GM19468 (cell line): ENCODE data around the gene CAMKMT.
A peak's percentile ranks its signal among the peaks of the same experiment; 100 is the strongest.

Experiments
- ATAC-seq: cut with Tn5 transposase; IDR thresholded peaks from one replicate; pipeline ENCODE4 v1.9.1; 2021; ENCODE audit warnings: mild to moderate bottlenecking, moderate library complexity, moderate number of reproducible peaks; ENCODE audit not compliant: unreplicated experiment; ENCODE audit errors: extremely low read depth

Gene CAMKMT

GRCh38 chr2:44441200-44441599 lies 79.5 kb downstream of the CAMKMT start:
- no peak for ATAC-seq

GRCh38 chr2:44442019-44442418 lies 80.3 kb downstream of the CAMKMT start:
- ATAC-seq = no peak

- no peak for ATAC-seq
Observed at GRCh38 chr2:44443517-44443916, 81.8 kb downstream of the CAMKMT start.

- ATAC-seq = no peak
Observed at GRCh38 chr2:44444881-44445280, 83.1 kb downstream of the CAMKMT start.

DNA sequence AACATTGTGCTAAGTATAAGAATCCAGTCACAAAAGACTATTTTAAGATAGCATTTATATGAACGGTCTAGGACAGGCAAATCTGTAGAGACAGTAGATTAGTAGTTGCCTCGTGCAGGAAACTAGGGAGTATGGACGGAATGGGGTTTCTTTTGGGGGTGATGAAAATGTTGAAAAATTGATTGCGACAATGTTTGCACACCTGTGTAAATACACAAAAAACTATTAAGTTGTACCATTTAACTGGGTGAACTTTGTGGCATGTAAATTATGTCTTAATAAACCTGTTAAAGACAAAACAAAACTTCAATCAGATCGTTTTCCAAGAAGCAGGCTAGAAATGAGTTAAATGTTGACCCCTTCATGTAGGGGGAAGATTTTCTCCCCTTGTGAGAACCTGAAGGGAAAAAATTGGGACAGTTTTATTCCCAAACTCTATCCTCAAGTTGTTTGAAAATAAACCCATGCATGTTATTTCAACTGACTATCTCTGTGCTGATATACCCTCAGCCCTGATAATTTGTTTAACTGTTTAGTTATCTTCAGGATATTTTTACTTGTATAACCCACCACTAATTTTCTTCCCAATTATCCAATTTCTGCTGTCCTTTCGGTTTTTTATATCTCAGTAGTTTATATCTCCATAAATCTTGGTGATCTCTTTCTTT lies 87.2 kb downstream of the CAMKMT start:
- ATAC-seq = no peak

DNA sequence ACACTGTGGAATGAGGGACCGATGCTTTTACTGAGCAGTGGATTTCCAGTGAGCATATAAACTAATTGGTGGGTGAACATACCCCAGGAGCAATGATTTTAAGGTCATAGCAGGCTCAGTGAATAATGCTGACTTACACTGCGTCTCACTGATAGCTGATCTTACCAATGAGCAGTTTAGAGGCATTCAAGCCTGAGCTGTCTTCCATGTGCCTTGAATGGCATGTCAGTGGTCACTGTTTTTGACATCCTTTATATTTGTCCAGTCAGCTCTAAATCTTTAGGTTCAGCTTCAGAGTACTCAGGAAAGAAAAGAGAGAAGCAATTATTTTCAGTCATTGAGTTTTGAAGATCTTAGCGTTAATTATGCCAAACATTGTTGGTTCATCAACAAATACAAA lies 88.3 kb downstream of the CAMKMT start:
- ATAC-seq = no peak

- ATAC-seq = no peak
Observed at GRCh38 chr2:44450806-44451205, 89.1 kb downstream of the CAMKMT start.

DNA sequence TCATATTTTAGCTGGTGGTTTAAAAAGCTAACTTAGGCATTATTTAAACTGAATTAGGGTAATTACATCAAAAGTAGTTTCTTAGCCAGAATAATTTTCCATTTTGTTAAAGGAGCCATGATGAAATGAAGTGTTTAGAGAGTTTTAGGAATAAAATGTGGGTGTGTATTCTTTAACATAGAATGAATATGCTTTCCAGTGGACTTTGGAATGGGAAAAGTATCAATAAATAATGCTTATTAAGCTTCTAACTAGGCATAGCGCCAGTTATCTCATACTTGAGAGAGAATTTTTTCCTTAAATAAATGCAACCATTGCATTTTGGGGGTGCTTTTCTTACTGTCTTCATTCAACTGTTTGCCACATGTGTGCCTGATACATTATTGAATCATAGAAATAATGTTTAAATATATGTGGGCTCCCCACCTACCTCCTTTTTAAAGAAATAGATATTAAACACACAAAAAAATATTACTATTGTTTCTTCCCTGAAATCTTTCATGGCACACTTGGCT lies 90.4 kb downstream of the CAMKMT start:
- ATAC-seq = no peak

GRCh38 chr2:44453259-44453658 lies 91.5 kb downstream of the CAMKMT start:
- no peak for ATAC-seq

DNA sequence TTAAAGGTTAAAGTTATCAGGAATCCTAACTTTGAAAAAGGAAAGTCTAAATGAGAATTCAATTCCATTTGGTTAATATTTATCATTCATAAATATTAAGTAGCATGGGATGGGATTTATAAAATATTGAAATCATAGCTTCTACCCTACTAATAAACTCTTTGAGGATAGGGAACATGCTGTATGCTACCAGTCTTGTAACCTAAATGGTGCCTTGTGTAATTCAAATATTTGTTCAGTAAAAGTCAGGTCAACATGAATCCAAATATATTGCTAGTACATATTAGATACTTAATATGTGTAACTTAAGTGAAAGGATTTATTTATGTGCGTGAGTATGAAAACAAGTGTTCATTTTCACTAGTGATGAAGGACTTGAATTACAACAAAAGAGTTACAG lies 94.1 kb downstream of the CAMKMT start:
- ATAC-seq = no peak

- no peak for ATAC-seq
Observed at GRCh38 chr2:44456946-44457345, 95.2 kb downstream of the CAMKMT start.

DNA sequence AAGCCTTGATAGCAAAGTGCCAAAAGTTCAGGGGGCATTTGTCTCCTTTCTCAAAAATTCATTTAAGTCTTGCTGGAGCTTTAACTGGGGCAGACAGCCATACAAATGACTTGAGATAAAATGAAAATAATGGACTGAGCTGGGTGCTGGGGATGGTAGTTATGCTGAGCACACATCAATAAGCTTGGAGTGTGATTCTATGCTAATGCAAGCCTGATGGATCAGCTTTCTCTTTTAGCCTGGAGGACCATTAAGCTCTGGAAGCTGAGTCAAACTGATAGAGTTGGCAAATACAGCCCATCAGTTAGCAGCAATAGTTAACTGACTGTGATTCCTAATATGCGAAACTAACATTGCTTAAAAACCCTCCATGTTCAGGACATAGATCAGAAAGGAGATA lies 98.0 kb downstream of the CAMKMT start:
- no peak for ATAC-seq

DNA sequence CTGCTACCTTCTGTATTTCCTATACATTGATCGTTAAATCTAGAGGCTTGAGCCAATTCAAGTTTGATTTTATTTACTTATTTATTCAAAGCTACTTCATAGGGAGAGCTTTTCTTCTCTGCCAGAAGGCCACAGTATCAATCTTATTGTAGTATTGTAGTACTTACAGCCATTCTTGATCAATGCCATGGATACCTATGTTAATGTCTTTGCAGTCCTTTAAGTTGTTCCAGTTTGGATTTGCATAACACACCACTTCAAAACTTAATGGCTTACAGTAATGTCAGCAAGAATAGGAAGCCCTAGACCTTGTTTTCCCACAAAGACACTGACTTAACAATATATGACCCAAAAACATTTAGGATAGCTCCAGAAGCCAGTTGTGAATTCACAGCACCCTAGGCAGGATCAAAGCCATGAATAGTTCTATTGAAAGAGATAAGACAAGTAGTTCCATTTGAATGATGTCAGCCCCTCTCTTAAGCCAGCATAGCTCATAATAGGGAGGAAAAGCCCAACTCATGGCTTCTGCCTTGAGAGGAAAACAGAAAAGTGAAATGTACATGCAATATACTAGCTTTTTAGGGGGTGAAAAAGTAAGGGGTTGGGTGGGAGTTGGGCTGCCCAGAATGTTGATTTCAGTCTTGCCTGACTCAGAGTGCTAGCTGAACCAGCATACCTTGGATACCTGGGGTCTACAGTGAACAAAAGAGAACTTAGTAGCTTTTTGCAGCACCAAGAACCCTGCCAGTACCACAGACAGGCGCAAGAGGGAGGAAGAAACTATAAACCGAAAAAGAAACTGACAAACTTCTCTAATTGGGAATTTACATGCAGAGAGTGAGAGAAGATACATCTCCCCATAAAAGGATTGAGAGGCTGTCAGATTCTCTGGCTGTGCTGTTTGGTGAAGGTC lies 101.4 kb downstream of the CAMKMT start:
- no peak for ATAC-seq

- ATAC-seq = no peak
Observed at GRCh38 chr2:44464437-44464836, 102.7 kb downstream of the CAMKMT start.

GRCh38 chr2:44470151-44470550 lies 108.4 kb downstream of the CAMKMT start:
- no peak for ATAC-seq

DNA sequence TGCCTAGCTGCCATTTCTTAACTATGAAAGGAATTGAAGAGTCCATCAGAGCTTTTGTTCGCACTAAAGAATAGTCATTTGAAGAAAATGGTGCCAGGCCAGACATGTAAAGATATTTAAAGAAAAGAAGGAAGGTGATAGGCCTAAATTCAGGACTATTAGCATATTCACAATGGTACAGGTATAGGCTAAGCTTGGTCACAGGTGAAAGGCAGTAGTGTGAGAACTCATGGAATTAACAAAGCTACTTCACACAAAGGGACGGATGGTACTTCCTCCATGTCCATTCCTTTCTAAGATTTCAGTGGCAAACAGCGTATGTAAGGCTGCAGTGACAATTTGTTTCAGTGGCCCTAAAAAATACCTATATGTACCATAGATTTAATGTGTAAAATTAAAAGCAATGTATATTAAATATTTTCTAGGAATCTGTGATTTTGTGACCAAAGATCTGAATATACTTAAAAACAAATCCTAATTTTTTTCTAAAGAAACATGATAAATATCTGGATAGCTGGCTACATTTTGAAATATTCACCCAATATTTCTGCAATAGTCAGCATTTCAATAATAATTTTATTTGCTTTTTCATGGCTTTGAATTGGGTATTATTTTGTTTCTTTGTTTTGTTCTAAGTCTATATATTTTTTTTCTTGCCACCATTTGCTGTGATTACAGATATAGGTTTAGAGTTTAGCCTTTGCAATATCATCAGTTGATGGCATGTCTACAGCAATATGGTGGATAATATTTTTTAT lies 116.1 kb downstream of the CAMKMT start:
- ATAC-seq = no peak

- peak; percentile 52 for ATAC-seq
Observed at GRCh38 chr2:44479127-44479887, 117.6 kb downstream of the CAMKMT start.

DNA sequence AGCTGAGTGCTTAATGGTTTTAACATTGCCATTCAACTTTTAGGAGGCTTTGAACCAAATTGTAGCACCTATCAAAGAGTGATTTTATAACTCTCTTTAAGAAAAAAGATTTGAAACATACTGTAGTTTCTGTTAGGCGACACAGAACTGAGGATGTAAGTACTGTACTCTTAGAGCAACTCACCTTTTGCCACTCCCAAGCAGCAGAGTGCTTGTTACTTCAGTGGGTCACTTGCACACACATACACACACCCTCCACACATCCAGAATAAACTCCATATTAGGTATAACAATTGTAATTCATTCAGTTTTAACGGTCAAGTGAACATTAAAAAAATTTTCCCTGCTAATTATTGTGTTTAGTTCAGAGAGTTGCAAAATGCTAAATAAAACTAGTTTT lies 118.3 kb downstream of the CAMKMT start:
- no peak for ATAC-seq

- ATAC-seq = no peak
Observed at GRCh38 chr2:44487052-44487451, 125.3 kb downstream of the CAMKMT start.

DNA sequence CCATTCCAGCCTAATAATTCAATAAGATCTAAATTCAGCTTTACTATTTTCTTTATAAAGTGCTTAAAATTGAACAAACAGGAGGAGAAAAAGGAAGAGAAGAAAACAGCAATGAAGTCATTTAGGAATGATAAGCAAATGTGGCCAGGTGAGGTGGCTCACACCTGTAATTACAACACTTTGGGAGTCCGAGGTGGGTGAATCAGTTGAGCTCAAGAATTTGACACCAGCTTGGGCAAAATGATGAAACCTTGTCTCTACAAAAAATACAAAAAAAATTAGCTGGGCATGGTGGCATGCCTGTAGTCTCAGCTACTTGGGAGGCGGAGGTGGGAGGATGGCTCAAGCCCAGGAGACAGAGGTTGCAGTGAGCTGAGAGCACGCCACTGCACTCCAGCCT lies 129.0 kb downstream of the CAMKMT start:
- ATAC-seq = no peak
